Measurements from ENCODE around the gene UNCX. TPM values are rescaled to one million over a fixed set of nuclear protein-coding genes. Genes with fewer than 3 reads are reported as not detected.

The UNCX gene
- total and polyA plus RNA-seq, 2 of the 8 experiments (the other 6 are each of a cell fraction or from before 2014, with no cell fraction given) = not detected

DNA sequence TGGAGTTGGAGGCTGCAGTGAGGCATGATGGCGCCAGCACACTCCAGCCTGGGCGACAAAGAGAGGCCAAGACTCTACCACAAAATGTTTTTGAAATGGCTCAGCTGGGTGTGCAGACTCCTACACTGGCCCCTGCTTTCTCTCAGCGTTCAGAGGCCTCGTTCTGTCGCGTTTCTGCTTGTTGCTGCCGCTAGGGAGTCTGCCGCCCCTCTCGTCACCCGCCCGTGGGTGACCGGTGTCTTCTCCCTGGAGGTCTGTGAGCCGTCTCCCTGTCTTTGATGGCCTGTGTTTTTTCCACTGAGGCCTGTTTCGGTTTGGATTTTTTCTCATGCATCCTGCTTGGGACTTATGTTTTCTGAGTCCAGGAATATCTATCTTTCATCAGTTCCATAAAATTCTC is 23.6 kb upstream of the UNCX start (continued):
- TF ChIP-seq KDM5A (IDR thresholded peaks at IDR 0.05; ENCODE audit: low read length) = no peak
